ENCODE results near the gene CD53. TPM values are rescaled to one million over a fixed set of nuclear protein-coding genes. Genes with fewer than 3 reads are reported as not detected.

The CD53 gene
- total RNA-seq, 1 donor from 2014 or later, result not detected

GRCh38 chr1:110877776-110878175 lies 4.8 kb downstream of the CD53 start:
- DNase-seq (ENCODE audit: extremely low spot score, unreplicated experiment), result no peak
- no peaks in the 10 kb centered on the region for H3K9me3 Mint-ChIP-seq
- peaks cover 3% of the 10 kb centered on the region for H3K27me3 Mint-ChIP-seq
- H3K27ac Mint-ChIP-seq, result no peak overlapping the region
- H3K4me3 Mint-ChIP-seq, result no peak overlapping the region
- H3K4me1 Mint-ChIP-seq (ENCODE audit: unreplicated experiment), result no peaks in the 10 kb centered on the region
- H3K36me3 Mint-ChIP-seq, result no peaks in the 10 kb centered on the region
- no peak for TF ChIP-seq CTCF (conservative IDR thresholded peaks at IDR 0.05)

GRCh38 chr1:110878591-110878990 lies 5.6 kb downstream of the CD53 start:
- H3K4me1 Mint-ChIP-seq (ENCODE audit: unreplicated experiment), result no peaks in the 10 kb centered on the region
- no peak for TF ChIP-seq CTCF (conservative IDR thresholded peaks at IDR 0.05)
- H3K27me3 Mint-ChIP-seq, result peaks cover 3% of the 10 kb centered on the region
- H3K36me3 Mint-ChIP-seq, result no peaks in the 10 kb centered on the region
- DNase-seq (ENCODE audit: extremely low spot score, unreplicated experiment), result no peak
- H3K4me3 Mint-ChIP-seq, result no peak overlapping the region
- no peak overlapping the region for H3K27ac Mint-ChIP-seq
- H3K9me3 Mint-ChIP-seq, result no peaks in the 10 kb centered on the region

GRCh38 chr1:110878993-110879392 lies 6.0 kb downstream of the CD53 start:
- Mint-ChIP-seq H3K27ac (no peak overlapping the region), H3K9me3 (no peaks in the 10 kb centered on the region), H3K36me3 (no peaks in the 10 kb centered on the region), H3K4me1 (ENCODE audit: unreplicated experiment) (no peaks in the 10 kb centered on the region), H3K4me3 (no peak overlapping the region), H3K27me3 (peaks cover 3% of the 10 kb centered on the region)
- no peak for DNase-seq (ENCODE audit: extremely low spot score, unreplicated experiment)
- TF ChIP-seq CTCF (conservative IDR thresholded peaks at IDR 0.05), result no peak

GRCh38 chr1:110879758-110880606 lies 7.0 kb downstream of the CD53 start:
- no peak for TF ChIP-seq CTCF (conservative IDR thresholded peaks at IDR 0.05)
- Mint-ChIP-seq H3K4me1 (ENCODE audit: unreplicated experiment) (no peaks in the 10 kb centered on the region), H3K27me3 (peaks cover 6% of the 10 kb centered on the region), H3K4me3 (no peak overlapping the region), H3K36me3 (no peaks in the 10 kb centered on the region), H3K9me3 (no peaks in the 10 kb centered on the region), H3K27ac (no peak overlapping the region)
- DNase-seq (ENCODE audit: extremely low spot score, unreplicated experiment), result no peak

GRCh38 chr1:110880708-110881374 lies 7.9 kb downstream of the CD53 start:
- Mint-ChIP-seq H3K9me3 (no peaks in the 10 kb centered on the region), H3K4me1 (ENCODE audit: unreplicated experiment) (no peaks in the 10 kb centered on the region), H3K4me3 (no peak overlapping the region), H3K36me3 (no peaks in the 10 kb centered on the region), H3K27ac (peak overlapping the region; percentile 1), H3K27me3 (peaks cover 6% of the 10 kb centered on the region)
- no peak for DNase-seq (ENCODE audit: extremely low spot score, unreplicated experiment)
- no peak for TF ChIP-seq CTCF (conservative IDR thresholded peaks at IDR 0.05)

Measured in type B pancreatic cell (in vitro differentiated cells).